HG02970 (cell line): Measurements from ENCODE around the gene ZFAND3.

ENCODE experiments used
- ATAC-seq: cut with Tn5 transposase; IDR thresholded peaks from one replicate; pipeline ENCODE4 v1.9.1; 2021; ENCODE audit warnings: mild to moderate bottlenecking, moderate library complexity, moderate number of reproducible peaks; ENCODE audit not compliant: unreplicated experiment, low FRiP score

Gene ZFAND3

DNA sequence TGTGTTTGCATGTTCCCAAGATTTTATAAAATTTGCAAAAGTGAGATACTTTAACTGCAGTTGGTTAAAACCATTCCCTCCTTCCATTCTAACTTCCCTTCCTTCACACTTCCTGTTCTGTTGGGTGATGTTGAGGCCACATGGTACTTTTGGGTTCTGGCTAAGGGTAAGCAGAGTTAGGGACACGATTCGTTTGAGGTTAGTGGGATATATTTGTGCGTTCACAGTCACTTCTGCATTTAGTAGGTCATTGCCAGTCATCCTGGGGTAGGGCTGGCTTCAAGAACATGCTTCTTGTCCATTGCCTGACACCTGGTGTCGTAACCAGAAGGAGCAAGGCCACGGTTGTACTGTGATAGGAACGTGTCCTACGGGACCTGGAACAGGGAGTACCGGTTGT lies 340.1 kb downstream of the ZFAND3 start:
- ATAC-seq: no peak

DNA sequence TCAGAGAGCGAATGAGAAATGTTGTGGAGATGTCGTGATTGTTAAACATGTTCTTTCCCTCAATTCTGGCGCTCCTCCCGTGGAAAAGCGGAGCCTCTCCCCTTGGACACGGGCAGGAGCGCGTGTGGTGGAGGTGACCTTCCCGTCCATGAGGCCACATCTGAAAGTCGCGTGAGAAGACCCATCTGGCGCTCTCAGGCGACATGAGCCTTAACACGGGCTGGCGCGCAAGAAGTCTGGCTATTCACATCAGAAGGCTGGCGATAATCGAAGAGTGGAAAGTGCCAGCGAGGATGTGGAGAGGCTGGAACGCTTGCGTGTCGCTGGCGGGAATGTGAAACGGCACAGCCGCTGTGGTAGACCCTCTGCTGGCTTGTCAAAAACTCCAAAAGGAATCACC lies 341.3 kb downstream of the ZFAND3 start:
- ATAC-seq: no peak

DNA sequence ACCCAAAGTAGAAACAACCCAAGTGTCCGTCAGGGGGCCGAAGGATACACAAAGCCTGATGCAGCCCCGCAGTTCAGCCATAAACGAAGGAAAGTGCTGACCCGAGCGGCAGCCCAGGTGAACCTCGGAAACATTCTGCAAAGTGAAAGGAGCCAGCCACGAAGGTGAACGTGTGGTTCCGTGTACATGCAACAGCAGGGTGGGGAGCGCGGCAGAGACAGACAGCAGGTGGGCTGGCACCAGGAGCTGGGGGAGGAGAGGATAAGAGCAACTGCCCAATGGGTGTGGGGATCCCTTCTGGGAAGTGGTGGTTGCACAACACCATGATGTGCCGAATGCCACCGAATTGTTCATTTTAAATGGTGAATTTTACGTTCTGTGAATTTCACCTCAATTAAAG lies 341.8 kb downstream of the ZFAND3 start:
- no peak for ATAC-seq

DNA sequence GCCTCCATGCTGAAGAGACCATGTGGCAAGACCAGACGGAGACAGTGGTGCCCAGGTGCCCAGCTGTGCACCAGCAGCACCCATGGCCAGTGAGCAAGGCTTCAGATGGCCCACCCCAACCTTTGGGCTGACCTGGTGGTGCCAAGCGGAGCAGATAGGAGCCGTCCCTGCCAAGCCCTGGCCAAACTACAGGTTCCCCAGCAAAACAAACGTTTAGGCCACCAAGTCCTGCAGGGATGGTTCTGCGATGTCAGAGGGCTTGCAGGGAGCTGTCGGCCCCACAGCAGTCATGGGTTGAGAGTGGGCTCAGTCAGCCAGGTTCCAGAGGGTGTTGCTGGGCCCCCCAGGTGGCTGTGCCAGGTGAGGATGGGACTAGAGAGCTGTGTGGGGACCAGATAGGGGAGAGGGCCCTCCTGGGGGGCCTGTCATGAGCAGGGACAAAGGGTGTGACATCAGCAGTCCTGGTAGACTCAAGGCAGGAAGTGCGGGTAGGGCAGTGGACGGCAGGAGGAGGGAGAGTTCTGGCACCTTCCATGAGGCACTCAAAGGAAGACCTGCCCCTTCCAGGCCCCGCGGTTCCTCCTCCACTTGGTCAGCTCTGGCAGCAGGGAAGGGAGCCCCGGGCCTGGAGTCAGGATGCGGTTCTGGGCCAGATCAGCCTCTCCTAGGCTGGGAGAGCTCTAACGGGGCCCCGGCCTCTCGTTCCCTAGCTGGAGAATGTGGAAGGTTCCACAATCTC lies 342.4 kb downstream of the ZFAND3 start:
- no peak for ATAC-seq

DNA sequence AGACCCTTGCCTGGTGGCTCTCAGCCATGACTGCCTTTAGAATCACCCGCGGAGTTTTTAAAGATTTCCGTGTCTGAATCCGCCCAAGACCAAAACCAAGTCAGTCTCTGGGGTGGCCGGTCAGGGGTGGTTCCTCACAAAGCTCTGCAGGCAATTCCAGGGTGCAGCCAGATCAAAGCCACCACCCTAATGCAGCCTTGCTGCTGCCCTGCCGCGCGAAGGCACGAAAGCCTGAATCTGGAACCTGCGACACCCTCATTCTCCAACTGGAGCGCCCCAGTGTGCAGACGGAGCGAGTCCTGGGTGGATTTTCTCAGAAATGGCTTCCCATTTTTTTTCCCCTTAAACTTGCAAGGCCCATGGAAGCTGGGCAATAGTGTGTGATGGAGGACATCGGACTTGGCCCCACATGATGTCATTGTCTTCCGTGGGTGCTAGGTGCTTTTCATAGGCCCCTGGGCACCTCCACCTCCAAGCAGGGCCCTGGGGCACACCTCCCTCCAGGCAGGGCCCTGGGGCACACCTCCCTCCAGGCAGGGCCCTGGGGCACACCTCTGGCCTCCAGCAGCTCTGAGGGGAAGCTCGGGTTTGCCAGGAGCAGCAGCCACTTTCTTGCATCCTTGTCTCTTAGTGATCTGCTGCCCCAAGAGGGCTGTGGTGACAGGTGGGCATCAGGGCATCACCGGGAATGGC lies 343.1 kb downstream of the ZFAND3 start:
- ATAC-seq: no peak

DNA sequence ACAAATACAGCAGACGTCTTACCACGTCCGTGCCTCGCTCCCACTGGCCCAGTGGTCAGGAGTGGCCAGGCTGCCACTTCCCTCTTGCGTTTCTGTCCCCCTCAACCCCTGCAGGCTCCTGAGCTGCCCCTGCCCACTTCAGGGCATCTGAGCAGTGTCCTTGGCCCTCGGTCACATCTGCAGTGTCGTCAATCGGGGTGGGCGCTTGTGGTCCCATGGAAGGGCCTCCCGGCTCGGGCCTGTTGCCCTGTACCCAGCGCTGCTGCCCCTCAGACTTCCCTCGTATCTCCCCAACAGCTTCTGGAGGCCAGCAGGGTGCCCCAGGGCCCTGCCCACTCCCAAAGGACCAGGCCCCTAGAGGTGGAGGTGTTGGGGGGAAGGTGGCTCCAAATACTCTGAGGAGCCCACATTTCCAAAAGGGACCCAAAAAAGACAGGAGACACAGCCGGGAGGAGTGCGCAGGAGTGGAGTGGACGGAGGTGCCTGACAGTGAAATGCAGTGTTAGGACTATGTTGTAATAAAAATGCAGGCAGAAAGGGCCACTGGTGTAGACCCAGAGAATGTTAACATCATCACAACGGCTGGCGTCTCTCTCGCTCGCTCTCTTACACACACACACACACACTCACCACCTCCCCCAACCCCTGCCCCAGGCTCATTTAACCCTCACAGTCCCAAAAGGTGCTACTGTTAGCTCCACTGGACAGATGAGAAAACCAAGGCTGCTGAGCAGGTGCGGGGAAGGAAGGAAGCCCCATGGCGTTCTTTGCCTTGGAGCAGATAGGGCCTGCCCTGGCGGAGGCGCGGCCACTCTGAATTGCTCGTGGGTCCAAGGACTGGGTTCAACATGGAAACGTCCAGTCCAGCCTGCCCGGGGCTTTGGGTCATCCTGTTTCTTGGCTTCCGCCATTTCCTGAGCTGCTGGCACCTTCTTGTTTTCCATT lies 343.9 kb downstream of the ZFAND3 start:
- ATAC-seq: no peak

DNA sequence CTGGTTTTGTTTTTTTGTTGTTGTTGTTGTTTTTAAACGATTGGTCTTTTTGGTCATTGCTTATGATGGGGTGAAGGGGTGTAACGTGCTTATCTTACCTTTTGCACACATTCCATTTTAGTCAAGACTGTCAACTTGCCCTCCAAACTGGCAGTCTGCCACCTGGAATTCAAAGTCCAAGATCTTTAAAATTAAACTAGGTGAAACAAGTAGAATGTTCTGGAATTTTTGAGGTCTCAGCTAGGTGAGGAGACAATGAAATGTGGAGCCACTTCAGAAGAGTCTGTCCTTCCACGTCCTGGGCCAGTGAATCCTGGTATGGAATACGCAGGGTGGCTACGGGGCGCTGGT lies 344.6 kb downstream of the ZFAND3 start:
- no peak for ATAC-seq

DNA sequence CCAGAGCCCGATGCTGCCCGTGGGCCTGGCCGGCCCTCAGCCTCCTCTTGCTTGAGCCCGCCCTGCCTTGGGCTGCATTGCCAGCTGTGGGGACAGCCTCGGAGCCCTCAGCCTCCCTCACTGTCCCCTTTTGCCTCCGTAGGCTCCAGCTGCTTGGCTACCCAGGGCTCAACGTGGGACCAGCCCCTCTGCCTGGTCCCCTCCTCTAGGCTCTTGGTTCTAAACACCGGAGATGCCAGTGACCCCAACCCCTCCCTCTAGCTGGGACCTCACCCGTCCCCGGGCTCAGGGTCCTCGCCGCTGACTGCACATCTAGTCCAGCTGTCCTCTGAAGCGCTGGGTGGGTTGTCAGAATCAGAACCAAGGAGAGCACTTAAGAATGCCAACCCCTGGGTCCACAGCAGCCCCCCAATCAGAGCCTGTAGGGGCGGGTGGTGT lies 345.2 kb downstream of the ZFAND3 start:
- ATAC-seq: no peak

DNA sequence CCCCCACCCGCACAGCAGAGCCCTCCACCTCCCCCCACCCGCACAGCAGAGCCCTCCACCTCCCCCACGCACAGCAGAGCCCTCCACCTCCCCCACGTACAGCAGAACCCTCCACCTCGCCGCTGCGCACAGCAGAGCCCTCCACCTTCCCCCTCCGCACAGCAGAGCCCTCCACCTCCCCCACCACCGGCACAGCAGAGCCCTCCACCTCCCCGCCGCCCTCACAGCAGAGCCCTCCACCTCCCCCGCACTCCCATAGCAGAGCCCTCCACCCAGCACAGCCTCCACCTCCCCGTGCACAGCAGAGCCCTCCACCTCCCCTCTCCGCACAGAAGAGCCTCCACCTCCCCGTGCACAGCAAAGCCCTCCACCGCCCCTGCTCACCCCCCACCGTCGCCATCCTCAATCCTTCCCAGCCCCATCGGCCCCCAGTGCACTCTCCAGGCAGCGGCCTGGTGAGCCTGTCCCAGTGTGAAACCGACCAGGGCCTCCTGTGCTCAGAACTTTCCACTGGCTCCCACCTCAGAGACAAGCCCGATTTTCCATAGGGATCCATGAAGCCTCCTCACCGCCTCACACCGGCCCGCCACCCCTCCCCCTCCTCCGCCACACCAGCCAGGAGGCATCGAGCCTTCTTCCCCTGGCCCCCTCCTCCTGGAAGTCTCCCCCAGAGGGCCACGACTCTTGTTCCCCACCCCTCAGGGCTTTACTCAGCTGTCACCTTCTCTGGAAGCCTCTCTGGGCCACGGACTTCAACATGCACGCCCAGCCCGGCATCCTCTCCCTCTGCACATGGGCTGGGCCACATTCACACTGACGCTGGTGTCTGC lies 347.1 kb downstream of the ZFAND3 start:
- ATAC-seq: no peak

DNA sequence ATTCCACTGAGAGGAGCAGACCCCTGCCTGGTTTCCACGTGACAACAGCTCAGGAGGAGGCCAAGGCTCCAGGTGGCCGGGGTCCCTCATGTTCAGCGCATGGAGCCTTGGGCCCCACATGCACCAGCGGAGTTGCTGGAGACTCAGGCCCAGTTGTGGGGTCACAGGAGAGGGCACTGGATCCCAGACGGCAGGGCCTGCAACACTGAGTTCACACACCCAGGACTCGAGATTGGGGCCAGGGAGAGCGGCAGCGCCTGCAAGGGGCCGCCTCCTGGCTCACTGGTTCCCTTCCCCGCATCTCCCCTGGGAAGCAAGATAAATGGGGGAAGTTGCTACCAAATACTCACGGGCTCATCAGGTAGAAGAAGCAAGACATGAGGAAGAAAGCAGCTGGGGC lies 348.1 kb downstream of the ZFAND3 start:
- no peak for ATAC-seq

DNA sequence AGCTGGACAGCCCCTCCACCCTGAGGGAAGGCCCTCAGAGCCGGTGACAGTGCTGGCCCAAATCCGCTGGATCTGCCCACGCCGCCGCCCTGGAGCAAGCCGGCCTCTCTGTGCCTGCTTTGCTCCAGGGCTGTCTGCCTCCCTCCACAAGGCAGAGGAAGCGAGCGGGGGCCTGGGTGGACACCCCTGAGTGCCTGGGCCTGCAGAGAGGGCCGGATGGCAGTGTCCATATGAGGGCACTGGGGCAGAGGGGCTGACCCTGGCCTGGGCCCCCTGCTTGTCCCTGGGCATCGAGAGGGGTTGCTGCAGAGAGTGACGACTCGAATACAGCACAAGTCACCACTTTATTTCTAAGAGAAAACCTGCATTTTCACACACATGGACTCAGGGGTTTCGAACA lies 348.6 kb downstream of the ZFAND3 start:
- ATAC-seq: no peak

DNA sequence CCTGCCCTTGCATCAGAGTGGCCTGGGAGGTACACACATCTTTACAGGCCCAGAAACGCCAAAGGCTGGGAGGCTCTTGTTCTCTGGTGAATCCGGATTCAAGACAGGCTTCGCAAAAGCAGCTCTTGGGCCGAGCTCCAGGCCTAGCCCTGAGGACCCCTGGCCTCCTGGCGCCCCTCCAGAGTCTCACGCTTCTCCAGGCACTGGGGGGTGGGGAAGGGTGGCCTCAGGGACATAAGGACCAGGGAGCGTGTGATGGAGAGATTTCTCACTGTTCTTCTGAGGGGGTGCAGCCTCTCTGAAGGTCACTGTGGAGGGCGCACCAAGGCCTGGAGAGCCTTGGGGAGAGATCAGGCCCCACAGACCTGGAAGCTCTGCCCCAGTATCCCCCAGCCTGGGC lies 349.2 kb downstream of the ZFAND3 start:
- no peak for ATAC-seq

DNA sequence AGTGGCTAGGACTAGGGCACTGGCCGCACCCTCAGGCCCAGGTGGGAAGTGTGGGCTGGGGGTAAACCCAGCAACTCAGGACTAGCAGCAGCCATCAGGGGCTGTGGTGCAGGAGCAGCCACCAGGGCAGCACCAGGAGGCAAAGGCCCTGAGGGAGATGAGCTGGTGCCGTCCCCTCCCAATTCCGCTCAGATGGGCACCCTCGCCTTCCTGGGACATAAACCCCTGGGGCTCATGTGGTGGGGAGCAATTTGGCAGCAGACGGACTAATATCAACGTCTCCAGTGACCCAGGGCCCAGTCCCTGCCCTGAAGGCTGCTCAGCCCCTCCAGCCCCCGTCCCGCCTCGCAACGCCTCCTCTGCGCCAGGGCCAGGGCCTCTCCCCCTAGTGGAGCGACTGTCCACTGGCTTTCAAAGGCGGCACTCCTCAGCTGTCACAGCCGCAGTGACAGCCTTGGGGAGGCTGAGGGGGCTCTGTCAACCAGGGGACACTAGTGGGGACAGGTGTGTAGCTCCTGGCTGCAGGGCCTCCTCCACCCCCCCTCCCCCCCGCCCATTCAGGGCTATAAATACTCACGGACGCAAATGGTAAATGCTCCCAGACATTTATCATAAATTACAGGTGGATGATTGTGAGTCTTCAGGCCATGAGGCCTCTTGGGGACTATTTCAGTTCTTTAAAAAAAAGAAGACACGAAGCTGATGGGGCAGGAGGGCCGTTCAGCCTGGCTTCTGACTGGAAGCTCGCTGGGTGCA lies 349.9 kb downstream of the ZFAND3 start:
- no peak for ATAC-seq

DNA sequence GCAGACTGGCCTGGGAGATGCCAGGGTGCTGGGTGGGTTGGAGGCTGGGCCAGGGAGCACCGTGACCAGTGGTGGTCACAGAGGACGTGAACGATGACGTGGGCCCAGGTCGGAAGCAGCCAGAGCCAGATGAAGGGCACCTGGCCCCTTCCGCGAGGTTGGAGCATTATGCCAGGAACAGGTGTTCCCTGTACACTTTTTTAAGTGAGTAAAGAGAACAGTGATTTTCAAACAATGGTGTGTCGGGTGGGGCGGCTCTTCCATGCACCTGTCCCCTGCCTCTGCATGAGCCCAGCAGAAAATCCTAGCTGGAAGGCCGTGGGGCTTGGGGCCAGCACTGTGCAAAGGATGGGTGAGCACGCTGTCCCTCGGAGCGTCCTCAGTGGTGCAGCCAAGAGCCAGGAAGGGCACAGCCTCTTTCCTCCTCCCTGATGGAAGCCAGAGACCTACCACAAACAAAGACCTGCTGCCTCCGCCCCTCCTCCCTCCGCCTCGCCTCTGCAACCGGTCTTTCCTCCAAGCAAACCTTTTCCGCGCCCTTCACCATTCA lies 350.5 kb downstream of the ZFAND3 start:
- ATAC-seq: no peak

DNA sequence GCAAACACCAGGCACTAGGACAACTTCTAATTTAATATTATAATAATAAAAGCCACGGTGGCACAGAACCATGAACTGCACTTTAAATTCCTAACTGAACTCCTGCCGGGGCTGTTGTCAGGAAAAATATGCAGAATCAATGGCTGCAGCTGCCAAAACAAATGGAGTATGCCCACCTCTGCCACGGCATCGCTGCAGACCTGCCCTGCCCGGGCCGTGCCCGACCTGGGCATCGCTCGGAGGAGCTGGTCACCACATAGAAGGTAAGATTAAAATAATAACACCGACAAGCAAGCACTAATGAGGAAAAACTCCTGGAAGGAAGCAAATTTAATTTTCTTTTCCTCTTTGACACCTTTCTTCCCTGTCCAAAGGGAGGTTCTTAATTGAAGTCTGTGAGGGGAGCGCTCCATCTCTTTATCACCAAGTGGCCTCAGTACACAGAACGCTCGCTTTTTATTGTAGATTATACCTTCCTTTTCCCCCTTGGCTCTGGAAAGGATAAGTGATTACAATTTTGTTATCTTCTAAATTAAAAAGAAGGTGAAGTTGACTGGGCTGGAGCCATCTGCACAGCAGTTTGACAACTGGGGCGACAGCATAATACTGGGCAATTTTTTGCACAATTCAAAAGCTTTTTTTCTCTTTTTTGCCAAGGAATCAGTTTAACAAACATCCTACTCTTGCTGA lies 351.3 kb downstream of the ZFAND3 start:
- no peak for ATAC-seq

DNA sequence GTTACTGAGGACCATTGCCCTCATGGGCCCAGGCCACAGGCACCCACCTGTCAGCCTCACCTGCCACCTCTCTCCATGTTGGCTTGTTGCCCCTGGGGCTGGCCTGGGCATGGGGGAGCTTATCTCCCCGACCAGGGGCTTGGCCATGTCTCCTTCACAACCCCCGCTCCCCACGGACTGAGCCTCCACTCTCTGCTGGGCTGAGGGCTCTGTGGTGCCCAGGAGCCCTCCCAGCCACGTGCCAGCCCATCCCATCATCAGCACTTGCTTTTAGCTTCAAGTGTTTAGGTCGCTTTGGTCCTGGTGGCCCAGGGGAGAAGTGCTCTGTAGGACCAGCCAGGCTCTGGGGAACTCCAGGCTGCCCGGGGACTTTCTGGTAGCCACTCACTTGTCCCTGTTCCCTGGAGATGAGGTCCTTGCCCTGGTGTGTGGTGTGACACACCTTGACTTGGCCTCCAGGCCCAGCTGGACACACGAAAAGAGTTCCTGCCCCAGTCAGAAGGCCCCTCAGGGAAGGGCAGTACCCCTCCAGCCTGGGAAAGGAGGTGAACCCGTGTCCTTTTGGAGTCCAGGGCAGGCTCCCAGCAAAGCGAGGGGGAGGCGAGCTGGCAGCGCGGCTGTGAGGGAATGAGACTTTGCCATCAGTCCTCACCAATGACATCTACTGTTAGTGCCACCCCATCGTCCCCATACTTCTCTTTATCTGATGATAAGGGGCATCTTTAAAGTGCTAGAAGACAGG lies 352.6 kb downstream of the ZFAND3 start:
- no peak for ATAC-seq

DNA sequence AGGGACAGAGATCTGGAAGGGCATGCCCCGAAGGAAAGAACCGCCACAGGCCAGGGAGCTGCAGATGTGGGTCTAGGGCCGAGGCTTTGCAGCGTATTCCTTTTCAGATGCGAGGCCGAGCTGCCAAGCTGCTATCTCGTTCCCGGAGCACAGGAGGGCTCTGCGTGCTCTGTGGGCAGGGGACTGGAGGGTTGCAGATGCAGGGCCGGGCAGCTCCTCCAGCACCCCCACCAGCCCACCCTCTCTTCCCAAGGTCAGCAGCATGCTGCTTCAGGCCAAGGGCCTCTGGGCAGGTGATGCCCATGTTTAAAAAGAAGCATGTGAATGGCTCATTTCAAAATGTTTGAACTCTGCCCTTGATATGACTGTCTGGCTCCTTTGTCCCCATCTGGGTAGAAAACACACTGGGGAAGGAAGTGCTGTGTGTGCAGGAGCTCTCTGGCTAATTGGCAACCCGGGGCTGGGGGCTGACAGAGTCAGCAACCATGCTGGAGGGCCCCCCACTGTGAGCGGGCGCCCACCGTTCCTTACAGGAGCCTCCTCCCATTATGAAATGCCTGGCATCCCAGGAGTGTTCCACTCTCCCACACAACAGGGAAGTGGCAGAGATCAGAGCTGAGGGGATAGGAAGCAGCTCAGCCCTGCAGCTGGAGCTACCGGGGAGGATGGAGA lies 353.3 kb downstream of the ZFAND3 start:
- no peak for ATAC-seq

DNA sequence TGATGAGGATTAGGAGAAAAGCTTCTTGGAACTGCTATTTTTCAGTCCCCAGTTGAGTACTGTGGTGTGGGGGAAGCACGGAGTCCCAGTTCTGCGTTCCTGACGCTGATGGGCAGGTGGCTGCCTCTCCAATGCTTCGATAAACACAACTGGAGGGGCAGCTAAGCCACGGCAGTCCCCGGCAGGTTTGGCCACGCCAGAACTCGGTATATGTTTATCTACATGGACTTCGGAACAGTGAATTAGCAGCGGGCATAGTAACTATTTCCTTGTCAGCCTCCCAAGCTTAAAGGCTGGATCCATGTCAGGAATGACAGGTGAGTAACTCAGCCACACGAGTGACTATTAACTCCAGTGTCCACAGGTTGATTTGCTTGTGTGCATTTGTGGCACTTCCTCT lies 354.4 kb downstream of the ZFAND3 start:
- no peak for ATAC-seq
